ENCODE data around the gene GLIPR2.

The GLIPR2 gene

DNA sequence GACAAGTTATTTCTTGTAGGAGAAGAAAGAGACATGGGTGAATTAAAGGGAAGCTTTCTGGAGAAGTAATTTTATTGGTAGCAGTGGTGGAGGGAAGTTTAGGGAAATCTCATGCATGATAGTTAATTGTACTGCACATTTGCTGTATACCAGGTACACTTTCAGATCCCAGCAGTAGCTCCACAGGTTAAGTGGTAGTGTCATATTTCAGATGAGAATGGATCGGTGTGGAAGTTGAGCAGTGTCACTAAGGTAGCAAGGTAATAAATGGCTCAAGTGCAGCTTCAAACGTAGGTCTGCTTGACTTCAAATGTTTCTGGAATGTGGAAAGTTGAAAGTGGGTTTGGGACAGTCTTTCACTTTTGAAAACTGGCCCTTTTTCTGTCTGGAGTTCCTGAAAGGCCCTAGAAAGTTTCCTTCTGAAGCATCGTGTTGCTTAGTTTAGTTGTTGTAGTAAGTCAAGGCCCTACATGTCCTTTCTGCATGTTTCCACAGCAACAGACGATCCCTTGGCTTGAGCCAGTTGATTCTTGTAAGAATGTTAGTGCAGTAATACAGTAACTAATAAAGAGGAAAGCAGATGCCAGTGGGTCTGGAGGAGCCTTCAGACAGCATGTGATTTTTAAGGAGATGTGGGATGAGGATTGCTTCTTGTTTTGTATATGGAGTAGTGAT lies 57.9 kb downstream of the GLIPR2 start:
- H3K27me3 Mint-ChIP-seq (ENCODE audit: low read depth), result no peaks in the 10 kb centered on the region
- H3K27ac Mint-ChIP-seq, result no peak overlapping the region
- H3K36me3 Mint-ChIP-seq (ENCODE audit: low read depth), result peaks cover 33% of the 10 kb centered on the region
- H3K4me1 Mint-ChIP-seq (ENCODE audit: low read depth), result peaks cover 46% of the 10 kb centered on the region
- H3K9me3 Mint-ChIP-seq, result no peaks in the 10 kb centered on the region
- H3K4me3 Mint-ChIP-seq, result no peak overlapping the region

DNA sequence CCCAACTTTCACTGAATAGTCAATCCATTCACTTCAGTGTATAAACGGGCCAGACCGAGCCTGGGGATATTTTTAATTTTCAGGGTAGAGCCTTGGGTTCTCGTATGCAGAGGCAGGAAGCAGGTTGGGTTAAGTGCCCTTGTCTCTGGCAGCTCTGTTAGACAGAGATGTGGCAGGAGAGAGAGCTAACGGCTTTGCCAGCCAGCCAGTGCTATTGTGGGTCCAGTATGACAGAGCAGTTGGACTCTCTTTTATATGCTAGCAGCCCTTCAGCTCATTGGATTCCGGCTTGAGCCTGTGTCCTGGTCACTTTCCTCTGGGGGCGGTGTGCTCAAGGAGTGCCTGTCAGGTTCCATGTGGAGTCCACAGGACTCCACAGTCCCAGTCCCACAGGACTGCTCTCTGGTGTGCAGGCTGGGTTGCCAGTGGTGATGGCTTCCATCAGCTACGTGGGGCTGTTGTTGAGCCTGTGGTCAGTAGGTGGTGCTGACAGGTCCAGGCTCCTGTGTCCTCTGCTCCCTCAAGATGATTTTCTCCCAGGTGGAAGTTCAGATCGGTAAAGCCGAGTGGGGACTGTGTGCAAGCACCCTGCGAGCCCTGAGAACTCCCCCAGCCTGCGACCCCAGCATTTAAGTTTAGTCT lies 68.5 kb downstream of the GLIPR2 start:
- peaks cover 41% of the 10 kb centered on the region for H3K4me1 Mint-ChIP-seq (ENCODE audit: low read depth)
- no peak overlapping the region for H3K27ac Mint-ChIP-seq

DNA sequence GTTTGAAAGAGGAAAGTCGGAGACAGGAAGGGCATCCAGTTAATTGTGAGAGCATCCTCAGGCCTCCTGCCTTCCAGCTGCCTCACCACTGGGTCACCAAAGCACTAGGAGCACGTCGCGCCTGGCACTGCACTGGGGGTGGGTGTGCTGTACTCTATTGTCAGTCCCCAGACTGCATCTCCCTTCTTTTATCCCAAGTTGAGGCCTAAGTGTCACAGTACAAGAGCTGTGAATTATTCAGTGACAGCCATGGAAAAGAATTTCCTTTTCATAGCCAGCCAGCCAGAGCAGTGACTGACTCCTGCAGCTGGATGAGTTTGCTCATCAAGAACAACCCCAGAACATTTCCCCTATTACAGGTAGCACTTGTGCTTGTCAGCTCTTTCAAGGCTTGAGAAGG lies 70.5 kb downstream of the GLIPR2 start:
- Mint-ChIP-seq H3K4me3 (peak overlapping the region; percentile 16), H3K4me1 (ENCODE audit: low read depth) (peaks cover 44% of the 10 kb centered on the region), H3K36me3 (ENCODE audit: low read depth) (peaks cover 71% of the 10 kb centered on the region), H3K27ac (peak overlapping the region; percentile 32), H3K27me3 (ENCODE audit: low read depth) (no peaks in the 10 kb centered on the region), H3K9me3 (no peaks in the 10 kb centered on the region)

More for the DNA sequence above, 68.5 kb downstream of the GLIPR2 start:
- H3K4me3 Mint-ChIP-seq, result no peak overlapping the region
- H3K36me3 Mint-ChIP-seq (ENCODE audit: low read depth), result peaks cover 58% of the 10 kb centered on the region
- H3K9me3 Mint-ChIP-seq, result no peaks in the 10 kb centered on the region
- no peaks in the 10 kb centered on the region for H3K27me3 Mint-ChIP-seq (ENCODE audit: low read depth)

DNA sequence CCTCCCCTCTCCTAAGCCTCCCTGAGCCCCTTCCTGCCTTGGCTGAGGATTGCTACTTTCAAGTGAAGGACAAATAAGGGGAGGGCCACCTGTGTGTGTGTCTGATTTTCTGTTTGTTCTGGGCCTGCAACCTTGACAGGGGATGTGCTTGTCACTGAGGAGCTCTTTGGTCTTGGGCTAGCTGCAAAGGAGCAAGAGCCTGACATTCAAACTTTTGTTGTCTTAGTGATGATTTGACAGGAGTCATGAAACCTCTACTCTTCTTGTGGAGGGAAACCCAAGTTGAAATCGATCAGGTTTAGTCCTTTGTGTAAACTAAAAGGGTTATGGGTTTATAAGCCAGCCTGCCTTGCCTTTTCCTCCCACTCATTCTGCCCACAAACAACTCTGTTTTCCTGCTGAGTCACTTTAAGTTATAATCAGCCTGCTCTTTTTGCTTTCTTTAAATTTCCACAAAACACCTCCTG lies 71.0 kb downstream of the GLIPR2 start:
- Mint-ChIP-seq H3K36me3 (ENCODE audit: low read depth) (peaks cover 71% of the 10 kb centered on the region), H3K9me3 (no peaks in the 10 kb centered on the region), H3K27me3 (ENCODE audit: low read depth) (no peaks in the 10 kb centered on the region), H3K27ac (peak overlapping the region; percentile 82), H3K4me3 (no peak overlapping the region), H3K4me1 (ENCODE audit: low read depth) (peaks cover 43% of the 10 kb centered on the region)

DNA sequence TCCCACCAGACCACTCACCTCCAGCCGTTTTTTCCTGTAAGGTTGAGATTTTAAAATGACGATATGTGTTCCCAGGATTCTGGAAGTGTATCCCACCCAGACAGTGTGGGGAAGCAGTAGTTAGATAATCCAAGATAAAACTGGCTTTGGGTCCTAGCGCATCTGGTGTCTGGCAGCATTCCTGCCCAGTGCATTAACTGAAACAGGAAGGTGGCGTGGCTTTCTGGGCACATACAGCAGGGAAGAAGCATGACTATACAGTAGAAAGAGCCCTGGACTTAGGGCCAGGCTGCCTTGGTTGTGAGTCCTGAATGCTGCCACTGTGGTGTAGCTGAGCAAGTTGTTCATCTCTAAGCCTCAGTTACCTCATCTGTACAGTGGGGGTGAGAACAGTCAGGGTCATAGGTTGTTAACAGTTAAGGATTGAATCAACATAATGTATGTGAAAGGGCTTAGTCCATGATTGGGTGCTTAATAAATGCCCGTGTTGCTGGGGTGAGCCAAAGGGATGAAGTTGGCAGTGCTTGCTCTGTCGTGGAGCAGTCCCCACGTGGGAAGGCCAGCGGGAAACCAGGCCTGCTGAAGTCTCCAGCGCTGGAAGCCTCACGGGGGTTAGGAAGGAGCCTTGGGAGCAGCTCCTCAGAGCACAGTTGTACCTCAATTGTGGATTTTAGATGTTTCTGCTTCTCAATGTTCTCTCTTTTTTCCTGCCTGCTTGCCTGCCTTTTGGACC lies 72.2 kb downstream of the GLIPR2 start:
- Mint-ChIP-seq H3K27ac (peak overlapping the region; percentile 5), H3K9me3 (no peaks in the 10 kb centered on the region), H3K27me3 (ENCODE audit: low read depth) (no peaks in the 10 kb centered on the region), H3K36me3 (ENCODE audit: low read depth) (peaks cover 75% of the 10 kb centered on the region), H3K4me1 (ENCODE audit: low read depth) (peaks cover 45% of the 10 kb centered on the region), H3K4me3 (no peak overlapping the region)

DNA sequence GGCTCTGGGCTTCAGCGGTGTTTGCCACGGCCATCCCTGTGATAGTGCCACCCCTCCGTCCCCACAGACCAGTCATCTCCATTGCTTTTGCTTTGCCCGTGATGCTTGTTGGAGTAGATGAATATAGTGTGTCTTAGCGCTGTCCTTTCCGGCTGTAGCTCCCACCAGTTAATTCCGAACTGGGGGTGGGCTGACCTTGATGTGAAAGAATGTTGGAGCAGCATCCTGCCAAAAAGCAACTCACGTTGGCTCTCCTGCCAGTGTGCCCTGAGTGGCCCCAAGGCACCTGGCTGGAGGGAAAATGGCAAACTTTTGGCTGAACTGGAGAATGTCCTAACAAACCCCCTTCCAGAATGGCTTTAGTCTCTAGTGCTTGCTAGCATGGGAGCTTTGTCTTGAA lies 74.2 kb downstream of the GLIPR2 start:
- H3K27ac Mint-ChIP-seq, result no peak overlapping the region
- H3K27me3 Mint-ChIP-seq (ENCODE audit: low read depth), result no peaks in the 10 kb centered on the region
- H3K4me3 Mint-ChIP-seq, result no peak overlapping the region
- H3K36me3 Mint-ChIP-seq (ENCODE audit: low read depth), result peaks cover 65% of the 10 kb centered on the region
- no peaks in the 10 kb centered on the region for H3K9me3 Mint-ChIP-seq
- peaks cover 49% of the 10 kb centered on the region for H3K4me1 Mint-ChIP-seq (ENCODE audit: low read depth)

DNA sequence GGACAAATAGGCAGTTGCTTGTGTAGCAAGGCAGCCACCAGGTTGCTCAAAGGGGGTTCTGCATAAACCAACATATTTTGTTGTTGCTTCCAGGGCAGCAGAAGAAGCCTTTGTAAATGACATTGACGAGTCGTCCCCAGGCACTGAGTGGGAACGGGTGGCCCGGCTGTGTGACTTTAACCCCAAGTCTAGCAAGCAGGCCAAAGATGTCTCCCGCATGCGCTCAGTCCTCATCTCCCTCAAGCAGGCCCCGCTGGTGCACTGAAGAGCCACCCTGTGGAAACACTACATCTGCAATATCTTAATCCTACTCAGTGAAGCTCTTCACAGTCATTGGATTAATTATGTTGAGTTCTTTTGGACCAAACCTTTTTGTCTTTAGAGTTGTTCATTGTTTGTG lies 75.0 kb downstream of the GLIPR2 start:
- peaks cover 49% of the 10 kb centered on the region for H3K4me1 Mint-ChIP-seq (ENCODE audit: low read depth)
- peaks cover 63% of the 10 kb centered on the region for H3K36me3 Mint-ChIP-seq (ENCODE audit: low read depth)
- no peak overlapping the region for H3K27ac Mint-ChIP-seq

DNA sequence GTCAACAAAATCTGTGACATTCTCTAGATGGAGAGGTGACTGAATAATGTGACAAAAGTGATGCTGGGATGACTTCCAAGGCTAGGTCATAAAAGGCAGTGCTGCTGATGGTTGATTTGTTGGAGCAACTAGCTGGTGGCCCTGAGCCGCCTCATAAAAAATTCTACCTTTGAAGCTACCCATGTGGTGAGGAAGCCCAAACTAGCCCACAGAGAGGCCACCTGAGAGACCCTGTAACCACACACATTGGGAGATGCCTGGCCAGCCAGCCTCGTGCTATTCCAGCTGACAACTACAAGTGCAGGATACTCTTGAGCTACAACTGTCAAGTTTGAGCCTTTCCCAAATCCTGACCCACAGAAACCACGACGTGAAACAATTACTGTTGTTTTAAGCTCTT lies 76.9 kb downstream of the GLIPR2 start:
- peaks cover 47% of the 10 kb centered on the region for H3K4me1 Mint-ChIP-seq (ENCODE audit: low read depth)

More for the DNA sequence above, 75.0 kb downstream of the GLIPR2 start:
- H3K27me3 Mint-ChIP-seq (ENCODE audit: low read depth), result no peaks in the 10 kb centered on the region
- H3K9me3 Mint-ChIP-seq, result no peaks in the 10 kb centered on the region
- no peak overlapping the region for H3K4me3 Mint-ChIP-seq

More for the DNA sequence above, 76.9 kb downstream of the GLIPR2 start:
- Mint-ChIP-seq H3K27ac (peak overlapping the region; percentile 1), H3K4me3 (no peak overlapping the region), H3K27me3 (ENCODE audit: low read depth) (no peaks in the 10 kb centered on the region), H3K36me3 (ENCODE audit: low read depth) (peaks cover 60% of the 10 kb centered on the region), H3K9me3 (no peaks in the 10 kb centered on the region)
